Loucy (cell line): ENCODE results near the gene DHRS13.
A peak's percentile ranks its signal among the peaks of the same experiment; 100 is the strongest.

Source experiments
- H2AFZ ChIP-seq: fragments of 200-600 bp; sonication (generic); 2 replicates; pipeline ENCODE4 v1.6.0; 2016; ENCODE audit warnings: antibody characterized with exemption, mild to moderate bottlenecking, low read length, moderate library complexity
- H3F3A ChIP-seq: fragments of 200-600 bp; 2 replicates; pipeline ENCODE4 v1.6.0; 2016; ENCODE audit warnings: antibody characterized with exemption, low read depth, mild to moderate bottlenecking
- H3K27me3 ChIP-seq: fragments of 200-600 bp; sonication (generic); 2 replicates; pipeline ENCODE4 v1.6.1; 2014; ENCODE audit warnings: low read length, mild to moderate bottlenecking; ENCODE audit not compliant: insufficient read depth, poor library complexity, severe bottlenecking
- H3K36me3 ChIP-seq: fragments of 200-600 bp; sonication (generic); 2 replicates; pipeline ENCODE4 v1.6.1; 2016; ENCODE audit warnings: low read length; ENCODE audit not compliant: insufficient read depth
- H3K4me1 ChIP-seq: fragments of 200-600 bp; sonication (generic); 2 replicates; pipeline ENCODE4 v1.5.1; 2014; ENCODE audit warnings: low read length, mild to moderate bottlenecking; ENCODE audit not compliant: insufficient read depth, poor library complexity, severe bottlenecking
- H3K4me2 ChIP-seq: fragments of 200-600 bp; sonication (generic); 2 replicates; pipeline ENCODE4 v1.6.0; 2014; ENCODE audit warnings: antibody characterized with exemption, low read length, low read depth, mild to moderate bottlenecking; ENCODE audit not compliant: poor library complexity, severe bottlenecking
- H3K4me3 ChIP-seq: fragments of 200-600 bp; sonication (generic); 2 replicates; pipeline ENCODE4 v1.5.1; 2014; ENCODE audit warnings: low read length, mild to moderate bottlenecking, mixed read lengths; ENCODE audit not compliant: poor library complexity, severe bottlenecking
- H3K79me2 ChIP-seq: fragments of 200-600 bp; sonication (generic); 2 replicates; pipeline ENCODE4 v1.6.1; 2014; ENCODE audit warnings: low read length; ENCODE audit not compliant: insufficient read depth
- H3K9ac ChIP-seq: fragments of 200-600 bp; sonication (generic); 2 replicates; pipeline ENCODE4 v1.6.0; 2014; ENCODE audit warnings: mild to moderate bottlenecking, low read depth, low read length, moderate library complexity; ENCODE audit not compliant: poor library complexity, severe bottlenecking
- H3K9me2 ChIP-seq: fragments of 200-600 bp; sonication (generic); replicated peaks from 2 replicates; pipeline ENCODE4 v1.6.1; 2016; ENCODE audit warnings: low read depth, low read length, mixed read lengths
- H3K9me3 ChIP-seq: fragments of 200-600 bp; sonication (generic); 2 replicates; pipeline ENCODE4 v1.6.1; 2014; ENCODE audit warnings: mild to moderate bottlenecking, antibody characterized with exemption, low read length, low read depth; ENCODE audit not compliant: insufficient read depth
- H4K20me1 ChIP-seq: fragments of 200-600 bp; sonication (generic); 2 replicates; pipeline ENCODE4 v1.6.0; 2014; ENCODE audit warnings: antibody characterized with exemption, low read length, mild to moderate bottlenecking; ENCODE audit not compliant: insufficient read depth, poor library complexity, severe bottlenecking
- EZH2phosphoT487 ChIP-seq: fragments of 200-600 bp; IDR thresholded peaks from 2 replicates; pipeline ENCODE4 v1.6.1; 2018; ENCODE audit warnings: antibody characterized with exemption, mild to moderate bottlenecking, moderate library complexity, borderline replicate concordance
- TF ChIP-seq, protein P1 (sequence below): fragments of 200-600 bp; sonication (generic); conservative IDR thresholded peaks from 2 replicates; pipeline ENCODE4 v1.5.1; 2014; ENCODE audit warnings: mild to moderate bottlenecking, antibody characterized with exemption, low read length

DHRS13 gene

DNA sequence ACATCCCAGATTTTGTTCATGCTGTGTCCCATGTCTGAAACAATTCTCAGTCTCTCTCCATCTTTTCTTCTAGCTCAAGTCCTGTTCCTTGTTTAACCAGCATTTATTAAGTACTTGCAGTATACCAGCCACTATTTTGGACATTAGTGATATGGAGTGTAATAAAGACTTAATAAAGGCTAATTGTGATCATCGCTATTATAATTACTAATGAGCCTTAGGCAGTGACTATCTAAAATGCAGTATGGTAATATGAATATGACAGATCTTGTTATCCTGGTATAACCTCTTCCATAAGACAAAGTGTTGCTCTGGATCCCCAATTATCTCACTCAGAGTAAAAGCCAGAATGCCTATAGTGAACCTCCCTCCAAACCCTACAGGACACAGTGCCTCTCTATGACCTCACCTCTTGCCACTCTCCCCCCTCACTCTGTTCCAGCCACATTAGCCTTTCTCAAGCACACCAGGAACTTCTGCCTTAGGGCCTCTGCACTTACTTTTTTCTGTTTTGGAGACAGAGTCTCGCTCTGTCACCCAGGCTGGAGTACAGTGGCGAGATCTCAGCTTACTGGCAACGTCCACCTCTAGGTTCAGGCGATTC lies 3.6 kb downstream of the DHRS13 start:
- Histone ChIP-seq H3K4me2 (peak overlapping the region; percentile 14), H4K20me1 (peaks cover 20% of the 10 kb centered on the region), H3K9me2 (no peaks in the 10 kb centered on the region), H3K79me2 (peaks cover 51% of the 10 kb centered on the region), H3K4me1 (peaks cover 52% of the 10 kb centered on the region), H3K36me3 (no peaks in the 10 kb centered on the region), H3K9ac (no peak overlapping the region), H2AFZ (no peak overlapping the region), H3K4me3 (peak overlapping the region; percentile 15), H3K27me3 (no peaks in the 10 kb centered on the region), H3K9me3 (no peaks in the 10 kb centered on the region), H3F3A (no peaks in the 10 kb centered on the region)
- no peak for TF ChIP-seq EZH2phosphoT487
- TF ChIP-seq, protein P1, sequence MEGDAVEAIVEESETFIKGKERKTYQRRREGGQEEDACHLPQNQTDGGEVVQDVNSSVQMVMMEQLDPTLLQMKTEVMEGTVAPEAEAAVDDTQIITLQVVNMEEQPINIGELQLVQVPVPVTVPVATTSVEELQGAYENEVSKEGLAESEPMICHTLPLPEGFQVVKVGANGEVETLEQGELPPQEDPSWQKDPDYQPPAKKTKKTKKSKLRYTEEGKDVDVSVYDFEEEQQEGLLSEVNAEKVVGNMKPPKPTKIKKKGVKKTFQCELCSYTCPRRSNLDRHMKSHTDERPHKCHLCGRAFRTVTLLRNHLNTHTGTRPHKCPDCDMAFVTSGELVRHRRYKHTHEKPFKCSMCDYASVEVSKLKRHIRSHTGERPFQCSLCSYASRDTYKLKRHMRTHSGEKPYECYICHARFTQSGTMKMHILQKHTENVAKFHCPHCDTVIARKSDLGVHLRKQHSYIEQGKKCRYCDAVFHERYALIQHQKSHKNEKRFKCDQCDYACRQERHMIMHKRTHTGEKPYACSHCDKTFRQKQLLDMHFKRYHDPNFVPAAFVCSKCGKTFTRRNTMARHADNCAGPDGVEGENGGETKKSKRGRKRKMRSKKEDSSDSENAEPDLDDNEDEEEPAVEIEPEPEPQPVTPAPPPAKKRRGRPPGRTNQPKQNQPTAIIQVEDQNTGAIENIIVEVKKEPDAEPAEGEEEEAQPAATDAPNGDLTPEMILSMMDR = no peak

DNA sequence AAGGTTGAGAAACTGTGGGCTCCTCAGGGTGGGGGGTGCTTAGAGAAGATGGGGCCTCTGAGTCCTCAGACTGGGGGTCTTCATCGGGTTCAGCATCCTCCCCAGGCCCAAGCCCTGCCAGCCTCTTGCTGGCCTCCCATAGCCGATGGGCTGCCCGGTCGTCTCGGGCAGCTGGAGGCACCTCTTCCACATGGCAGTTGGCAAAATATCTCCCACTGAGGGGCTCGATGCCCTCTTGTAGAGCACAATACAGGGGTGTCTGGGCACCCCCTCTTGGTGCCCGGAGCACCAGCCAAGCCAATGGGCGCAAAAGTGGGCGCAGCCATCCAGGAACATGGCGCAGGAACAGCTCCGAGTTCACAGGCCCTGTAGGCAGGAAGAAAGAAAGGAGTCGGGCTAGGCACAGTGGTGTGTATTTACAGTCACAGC lies 4.3 kb downstream of the DHRS13 start:
- H3K27me3 ChIP-seq = no peaks in the 10 kb centered on the region
- TF ChIP-seq EZH2phosphoT487 = no peak
- TF ChIP-seq, protein P1 = no peak
- H2AFZ ChIP-seq = no peak overlapping the region
- peak overlapping the region; percentile 14 for H3K4me2 ChIP-seq
- H3K4me1 ChIP-seq = peaks cover 56% of the 10 kb centered on the region
- no peaks in the 10 kb centered on the region for H3K9me2 ChIP-seq
- no peaks in the 10 kb centered on the region for H3F3A ChIP-seq
- H3K9ac ChIP-seq = peak overlapping the region; percentile 93
- peaks cover 59% of the 10 kb centered on the region for H3K79me2 ChIP-seq
- H3K36me3 ChIP-seq = no peaks in the 10 kb centered on the region
- H4K20me1 ChIP-seq = peaks cover 20% of the 10 kb centered on the region
- H3K9me3 ChIP-seq = no peaks in the 10 kb centered on the region
- H3K4me3 ChIP-seq = peak overlapping the region; percentile 97

DNA sequence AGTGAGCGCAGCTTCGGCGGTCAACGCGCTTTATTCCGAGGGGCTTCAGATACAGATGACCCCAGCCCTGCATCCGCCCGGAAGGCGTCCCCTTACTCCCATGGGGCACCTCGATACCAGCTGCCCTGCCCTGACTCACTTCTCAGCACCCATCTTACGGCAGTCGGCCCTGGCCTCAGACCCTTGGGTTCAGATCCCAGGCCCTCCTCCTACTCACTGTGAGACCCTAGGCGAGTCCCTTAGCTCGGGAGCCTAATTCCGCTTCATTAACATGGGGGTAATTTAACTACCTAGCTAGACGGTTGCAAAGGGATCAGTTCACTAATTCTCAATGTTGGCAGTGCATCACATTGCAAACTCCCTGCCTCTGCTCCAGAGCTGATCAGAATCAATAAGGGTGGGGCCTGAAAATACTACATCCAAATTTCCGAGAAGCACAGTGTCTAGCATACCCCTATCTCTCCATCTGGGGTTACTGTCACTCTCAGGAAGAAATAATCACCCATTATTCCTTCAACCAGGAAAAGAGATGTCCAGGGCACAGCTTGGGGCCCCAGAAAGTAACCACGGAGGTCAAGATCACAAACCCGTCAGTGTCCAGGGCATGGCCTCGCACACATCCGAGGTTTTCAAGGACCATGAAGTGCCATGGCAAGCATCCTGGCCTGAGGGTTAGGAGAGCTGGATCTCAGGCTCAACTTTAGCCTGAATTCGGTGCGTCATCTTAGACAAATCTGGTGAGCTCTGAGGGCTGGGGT lies 4.9 kb downstream of the DHRS13 start:
- Histone ChIP-seq H2AFZ (peak overlapping the region; percentile 65), H3K9me3 (no peaks in the 10 kb centered on the region), H3K36me3 (no peaks in the 10 kb centered on the region), H3K79me2 (peaks cover 64% of the 10 kb centered on the region), H3F3A (no peaks in the 10 kb centered on the region), H3K4me2 (peak overlapping the region; percentile 95), H3K4me3 (peak overlapping the region; percentile 97), H3K9ac (peak overlapping the region; percentile 93), H3K4me1 (peaks cover 58% of the 10 kb centered on the region), H3K27me3 (no peaks in the 10 kb centered on the region), H3K9me2 (no peaks in the 10 kb centered on the region), H4K20me1 (peaks cover 18% of the 10 kb centered on the region)
- no peak for TF ChIP-seq EZH2phosphoT487
- TF ChIP-seq, protein P1 = no peak
